Gastroesophageal sphincter (tissue), 4 donors: Measurements from ENCODE around the gene LY9. TPM values are rescaled to one million over a fixed set of nuclear protein-coding genes. Genes with fewer than 3 reads are reported as not detected.
"Not testable (repeated sequence)": the region's sequence is repeated elsewhere in the genome, so short reads cannot be mapped to it uniquely, and the experiment has no call there.

Experiments used
- ATAC-seq: fragments of 150-250 bp; one replicate; pipeline ENCODE4 v1.9.1; 2016; ENCODE audit warnings: mild to moderate bottlenecking, moderate library complexity
- H3K27ac ChIP-seq, 4 donors: fragments of 200-600 bp; sonication (generic) in 3 of 4; 1 replicate in 3 of 4; 2 replicates in 1 of 4; pipeline ENCODE4 v1.5.1; 2016 to 2019
- H3K27me3 ChIP-seq: fragments of 200-600 bp; sonication (generic); one replicate; pipeline ENCODE4 v1.5.1; 2019
- H3K36me3 ChIP-seq, 2 donors: fragments of 200-600 bp; sonication (generic); one replicate each; pipeline ENCODE4 v1.5.1; 2019; ENCODE audit warnings: control low read depth in 1 of 2
- H3K4me1 ChIP-seq, 3 donors: fragments of 200-600 bp; sonication (generic); 1 replicate in 2 of 3; 2 replicates in 1 of 3; pipeline ENCODE4 v1.5.1; 2016 to 2019; ENCODE audit warnings: control low read depth in 2 of 3
- H3K4me3 ChIP-seq, 2 donors: fragments of 200-600 bp; sonication (generic); one replicate each; pipeline ENCODE4 v1.5.1; 2019; ENCODE audit warnings: mild to moderate bottlenecking in 1 of 2, moderate library complexity in 1 of 2
- H3K9me3 ChIP-seq, 3 donors: fragments of 200-600 bp; sonication (generic); one replicate each; pipeline ENCODE4 v1.5.1; 2017 to 2019; ENCODE audit warnings: control low read depth in 2 of 3
- EP300 ChIP-seq: sonication (generic); formaldehyde crosslinking; IDR thresholded peaks from one replicate; pipeline ENCODE4 v1.6.1; 2017; ENCODE audit warnings: antibody characterized with exemption, mild to moderate bottlenecking
- POLR2A ChIP-seq, 2 donors: fragments of 450-650 bp; IDR thresholded peaks; one replicate each; pipeline ENCODE4 v1.6.1; 2017; ENCODE audit warnings: antibody characterized with exemption in 2 of 2, mild to moderate bottlenecking in 2 of 2, moderate library complexity in 1 of 2
- POLR2AphosphoS5 ChIP-seq: sonication (generic); formaldehyde crosslinking; IDR thresholded peaks from one replicate; pipeline ENCODE4 v1.6.1; 2017; ENCODE audit warnings: antibody characterized with exemption
- WGBS, 2 donors: methylation state at CpG; one replicate each; pipeline ENCODE4 v1.1.5; 2018; ENCODE audit warnings: low coverage in 1 of 2; 5-methylcytosine and 5-hydroxymethylcytosine counted together
- total RNA-seq, 4 donors: library from RNA; depleted of rRNA; stranded (reverse); fragments of >200 nt; gene quantifications; one replicate each; pipeline ENCODE4 v1.1.0, GENCODE V29; 2016
- TF ChIP-seq, protein P1 (sequence below), 4 experiments: fragments of 200-600 bp in 2 of 4; fragments of 450-650 bp in 2 of 4; sonication (generic) in 1 of 4; IDR thresholded peaks; one replicate each; pipeline ENCODE4 v1.5.1; 2017 to 2019; ENCODE audit warnings: antibody characterized with exemption in 4 of 4, mild to moderate bottlenecking in 2 of 4, moderate library complexity in 2 of 4

The LY9 gene
- total RNA-seq, 4 donors from 2014 or later: 0.27 to 2.4 (median 0.62) TPM; not detected in 1

DNA sequence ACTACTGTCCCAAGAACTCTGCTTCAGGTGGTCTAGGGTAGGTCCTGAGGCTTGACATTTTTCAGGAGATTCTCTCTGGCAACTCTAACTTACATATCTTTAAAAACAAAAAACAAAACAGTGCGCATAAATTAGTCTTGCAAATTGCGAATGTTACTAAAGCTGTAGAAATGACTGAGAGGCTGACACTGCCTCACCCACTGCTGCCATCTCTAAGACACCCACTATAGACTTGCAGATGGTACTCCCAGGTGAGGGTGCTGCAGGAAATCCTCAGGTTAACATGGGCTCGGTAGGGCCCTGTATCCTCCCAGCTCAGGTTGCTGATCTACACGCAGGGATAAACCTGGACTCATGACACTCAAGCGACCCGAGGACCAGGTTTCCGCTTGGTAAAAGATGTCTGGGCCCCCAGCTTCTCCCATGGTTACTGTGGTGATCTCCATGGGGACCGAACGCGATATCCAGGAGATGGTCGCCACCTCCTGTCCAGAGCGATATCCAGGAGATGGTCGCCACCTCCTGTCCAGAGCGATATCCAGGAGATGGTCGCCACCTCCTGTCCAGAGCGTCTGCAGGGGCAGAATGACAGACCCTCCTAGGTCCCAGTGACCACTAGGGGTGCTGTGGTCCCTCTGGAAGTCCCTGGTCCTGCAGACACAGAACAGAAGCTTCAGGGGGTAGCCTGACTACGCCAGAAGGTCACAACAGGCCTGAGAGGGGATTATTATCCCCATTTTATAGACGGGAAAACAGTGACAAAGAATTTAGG, 16.2 kb upstream of the LY9 start:
- no peaks in the 10 kb centered on the region for H3K36me3 ChIP-seq
- no peak overlapping the region for H3K4me3 ChIP-seq
- H3K27me3 ChIP-seq: peaks cover 5% of the 10 kb centered on the region
- WGBS, 2 donors: 83 to 96% methylated on average over 4 to 5 of the region's 18 CpGs
- no peak for ATAC-seq
- H3K27ac ChIP-seq: no peak overlapping the region
- no peak for TF ChIP-seq EP300
- no peak for TF ChIP-seq POLR2A (IDR thresholded peaks at IDR 0.05)
- no peak for TF ChIP-seq POLR2AphosphoS5
- TF ChIP-seq, protein P1, sequence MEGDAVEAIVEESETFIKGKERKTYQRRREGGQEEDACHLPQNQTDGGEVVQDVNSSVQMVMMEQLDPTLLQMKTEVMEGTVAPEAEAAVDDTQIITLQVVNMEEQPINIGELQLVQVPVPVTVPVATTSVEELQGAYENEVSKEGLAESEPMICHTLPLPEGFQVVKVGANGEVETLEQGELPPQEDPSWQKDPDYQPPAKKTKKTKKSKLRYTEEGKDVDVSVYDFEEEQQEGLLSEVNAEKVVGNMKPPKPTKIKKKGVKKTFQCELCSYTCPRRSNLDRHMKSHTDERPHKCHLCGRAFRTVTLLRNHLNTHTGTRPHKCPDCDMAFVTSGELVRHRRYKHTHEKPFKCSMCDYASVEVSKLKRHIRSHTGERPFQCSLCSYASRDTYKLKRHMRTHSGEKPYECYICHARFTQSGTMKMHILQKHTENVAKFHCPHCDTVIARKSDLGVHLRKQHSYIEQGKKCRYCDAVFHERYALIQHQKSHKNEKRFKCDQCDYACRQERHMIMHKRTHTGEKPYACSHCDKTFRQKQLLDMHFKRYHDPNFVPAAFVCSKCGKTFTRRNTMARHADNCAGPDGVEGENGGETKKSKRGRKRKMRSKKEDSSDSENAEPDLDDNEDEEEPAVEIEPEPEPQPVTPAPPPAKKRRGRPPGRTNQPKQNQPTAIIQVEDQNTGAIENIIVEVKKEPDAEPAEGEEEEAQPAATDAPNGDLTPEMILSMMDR (IDR thresholded peaks at IDR 0.05): no peak
- no peaks in the 10 kb centered on the region for H3K4me1 ChIP-seq
- H3K9me3 ChIP-seq: no peaks in the 10 kb centered on the region

DNA sequence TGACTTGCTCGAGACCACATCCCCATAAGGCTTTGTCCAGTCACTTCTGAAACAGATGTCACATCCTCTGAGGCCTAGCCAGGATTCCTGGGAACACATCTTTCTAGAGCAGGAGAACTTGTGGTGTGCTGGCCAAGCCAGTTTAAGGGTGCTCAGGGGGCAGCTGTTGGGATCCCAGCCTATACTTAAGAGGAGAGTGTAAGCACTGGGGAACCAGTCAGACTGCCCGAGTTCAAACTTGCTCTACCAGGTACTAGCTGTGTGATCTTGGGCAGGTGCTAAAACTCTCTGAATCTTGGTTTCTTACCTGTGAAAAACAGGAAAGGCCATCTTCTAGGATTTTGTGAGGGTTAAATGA, 15.6 kb upstream of the LY9 start:
- Histone ChIP-seq H3K4me3 (no peak overlapping the region), H3K36me3 (no peaks in the 10 kb centered on the region), H3K4me1 (no peaks in the 10 kb centered on the region), H3K27me3 (peaks cover 5% of the 10 kb centered on the region), H3K27ac (no peak overlapping the region), H3K9me3 (no peaks in the 10 kb centered on the region)
- TF ChIP-seq, protein P1 (IDR thresholded peaks at IDR 0.05): no peak
- no peak for ATAC-seq
- 71 to 92% methylated on average over 1 to 2 of the region's 2 CpGs for WGBS, 2 donors

DNA sequence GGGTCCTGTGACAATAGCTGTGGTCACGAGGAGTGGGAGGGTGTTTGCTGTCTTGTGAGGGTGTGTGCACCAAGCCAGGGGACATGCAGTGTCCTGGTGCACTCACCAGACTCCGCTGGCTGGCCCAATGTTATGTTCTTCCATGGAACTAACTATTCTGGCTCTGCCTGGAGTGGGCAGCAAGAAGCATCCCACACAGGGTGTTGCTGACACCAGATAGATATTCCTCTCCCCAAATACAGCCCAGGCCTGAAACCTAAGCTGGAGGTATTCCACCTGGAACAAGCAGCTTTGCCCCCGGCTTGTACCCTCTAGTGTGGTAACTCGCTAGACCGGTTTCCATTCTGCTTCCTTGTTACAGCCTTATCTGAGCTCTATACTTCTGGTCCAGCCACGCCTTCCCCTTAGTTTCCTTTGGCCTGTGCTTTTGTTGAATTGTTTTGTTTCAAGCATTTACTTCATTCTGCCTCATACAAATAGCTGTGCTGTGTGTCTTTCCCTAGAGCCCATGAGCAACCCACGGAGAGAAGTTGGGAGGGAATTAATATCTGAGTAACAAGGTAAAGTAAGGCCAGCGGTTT, 14.7 kb upstream of the LY9 start:
- no peaks in the 10 kb centered on the region for H3K36me3 ChIP-seq
- no peak overlapping the region for H3K4me3 ChIP-seq
- no peak for ATAC-seq
- TF ChIP-seq, protein P1 (IDR thresholded peaks at IDR 0.05): no peak
- TF ChIP-seq POLR2AphosphoS5 (no peak), POLR2A (IDR thresholded peaks at IDR 0.05) (no peak), EP300 (no peak)
- WGBS, 2 donors: 69 to 82% methylated on average over 6 to 7 of the region's 8 CpGs
- H3K27me3 ChIP-seq: peaks cover 5% of the 10 kb centered on the region
- no peaks in the 10 kb centered on the region for H3K9me3 ChIP-seq
- no peak overlapping the region for H3K27ac ChIP-seq
- no peaks in the 10 kb centered on the region for H3K4me1 ChIP-seq

DNA sequence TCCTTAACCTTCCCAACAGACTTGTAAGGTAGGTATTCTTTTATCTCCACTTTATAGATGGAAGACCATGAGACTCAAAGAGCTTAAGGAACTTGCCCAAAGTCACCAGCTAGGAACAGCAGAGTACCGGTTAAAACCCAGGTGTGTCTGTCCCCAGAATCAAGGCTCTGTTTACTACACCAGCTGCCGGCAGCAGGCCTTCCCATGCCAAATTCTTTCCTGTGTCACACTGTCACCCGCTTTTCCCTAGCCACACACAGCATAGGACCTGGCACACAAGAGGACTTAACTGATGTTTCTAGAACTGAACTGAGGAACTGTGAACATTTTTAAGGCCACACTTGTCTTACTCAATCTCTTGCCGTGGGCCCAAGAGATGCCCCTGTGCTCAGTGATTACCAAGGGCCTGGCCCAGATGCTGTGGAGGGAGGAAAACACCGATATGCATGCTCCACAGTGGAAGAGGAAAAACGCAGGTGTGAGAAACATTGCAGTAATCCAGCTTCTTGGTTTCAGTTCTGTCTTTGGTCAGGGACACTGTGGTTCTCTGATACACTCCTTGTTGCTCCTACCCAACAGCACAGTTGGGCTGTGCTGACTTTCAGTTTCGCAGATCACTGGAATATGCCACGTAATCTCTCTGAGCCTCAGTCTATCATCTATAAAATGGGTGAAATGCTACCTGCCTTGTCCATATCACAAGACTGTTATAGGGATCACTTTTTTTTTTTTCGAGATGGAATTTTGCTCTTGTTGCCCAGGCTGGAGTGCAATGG, 13.9 kb upstream of the LY9 start:
- no peak for ATAC-seq
- no peaks in the 10 kb centered on the region for H3K36me3 ChIP-seq
- no peaks in the 10 kb centered on the region for H3K9me3 ChIP-seq
- H3K4me1 ChIP-seq: no peaks in the 10 kb centered on the region
- TF ChIP-seq, protein P1 (IDR thresholded peaks at IDR 0.05): no peak
- TF ChIP-seq POLR2A (IDR thresholded peaks at IDR 0.05) (no peak), POLR2AphosphoS5 (no peak), EP300 (no peak)
- no peaks in the 10 kb centered on the region for H3K27me3 ChIP-seq
- H3K4me3 ChIP-seq: no peak overlapping the region
- WGBS, 2 donors: 74 to 87% methylated on average over 3 to 7 of the region's 9 CpGs
- H3K27ac ChIP-seq: no peak overlapping the region

DNA sequence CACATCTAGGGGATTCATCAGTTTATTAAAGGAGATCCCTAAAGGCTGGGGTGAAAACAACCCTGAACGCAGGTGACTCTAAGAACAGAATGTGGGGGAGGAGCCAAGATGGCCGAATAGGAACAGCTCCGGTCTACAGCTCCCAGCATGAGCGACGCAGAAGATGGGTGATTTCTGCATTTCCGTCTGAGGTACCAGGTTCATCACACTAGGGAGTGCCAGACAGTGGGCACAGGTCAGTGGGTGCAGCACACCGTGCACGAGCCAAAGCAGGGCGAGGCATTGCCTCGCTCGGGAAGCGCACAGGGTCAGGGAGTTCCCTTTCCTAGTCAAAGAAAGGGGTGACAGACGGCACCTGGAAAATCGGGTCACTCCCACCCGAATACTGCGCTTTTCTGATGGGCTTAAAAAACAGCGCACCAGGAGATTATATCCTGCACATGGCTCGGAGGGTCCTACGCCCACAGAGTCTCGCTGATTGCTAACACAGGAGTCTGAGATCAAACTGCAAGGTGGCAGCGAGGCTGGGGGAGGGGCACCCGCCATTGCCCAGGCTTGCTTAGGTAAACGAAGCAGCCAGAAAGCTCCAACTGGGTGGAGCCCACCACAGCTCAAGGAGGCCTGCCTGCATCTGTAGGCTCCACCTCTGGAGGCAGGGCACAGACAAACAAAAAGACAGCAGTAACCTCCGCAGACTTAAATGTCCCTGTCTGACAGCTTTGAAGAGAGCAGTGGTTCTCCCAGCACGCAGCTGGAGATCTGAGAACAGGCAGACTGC, 12.8 kb upstream of the LY9 start:
- not testable (repeated sequence) for H3K4me3 ChIP-seq, ATAC-seq, H3K36me3 ChIP-seq, H3K4me1 ChIP-seq, H3K9me3 ChIP-seq, H3K27ac ChIP-seq, H3K27me3 ChIP-seq
- 81 to 84% methylated on average over 7 to 14 of the region's 25 CpGs for WGBS, 2 donors
